ENCODE results near the gene ROPN1B.

Gene ROPN1B

GRCh38 chr3:126024049-126024854 lies 55.3 kb downstream of the ROPN1B start:
- Histone ChIP-seq H3K36me3 (ENCODE audit: control insufficient read depth, insufficient read depth, low read length) (no peaks in the 10 kb centered on the region), H2BK120ac (ENCODE audit: low read depth, low read length) (no peak overlapping the region)

GRCh38 chr3:126025116-126025729 lies 56.2 kb downstream of the ROPN1B start:
- H3K79me2 ChIP-seq (ENCODE audit: control insufficient read depth, insufficient read depth, low read length) = no peaks in the 10 kb centered on the region
- H2AK5ac ChIP-seq (ENCODE audit: low read length) = no peak overlapping the region
- no peak overlapping the region for H3K4ac ChIP-seq (ENCODE audit: low read depth, low read length)
- H3K23ac ChIP-seq (ENCODE audit: low read length) = no peak overlapping the region
- no peak overlapping the region for H3K18ac ChIP-seq (ENCODE audit: low read length)
- H2BK15ac ChIP-seq (replicated peaks; ENCODE audit: low read depth) = no peak overlapping the region
- no peak overlapping the region for H3K27ac ChIP-seq (ENCODE audit: low read depth, low read length)
- H3K56ac ChIP-seq (ENCODE audit: low read length) = no peak overlapping the region
- no peak overlapping the region for H2BK5ac ChIP-seq (ENCODE audit: low read length)
- no peak overlapping the region for H3K4me3 ChIP-seq (ENCODE audit: low read length)
- H3K4me1 ChIP-seq (ENCODE audit: control insufficient read depth, low read depth, low read length) = no peaks in the 10 kb centered on the region
- H3K9ac ChIP-seq (ENCODE audit: low read length) = no peak overlapping the region
- H4K5ac ChIP-seq (ENCODE audit: low read length) = no peak overlapping the region
- H3K79me1 ChIP-seq (ENCODE audit: low read length) = no peaks in the 10 kb centered on the region
- H3K27me3 ChIP-seq (ENCODE audit: insufficient read depth, low read length, poor library complexity) = no peaks in the 10 kb centered on the region
- DNase-seq = no peak
- no CpG with 5 or more reads among the region's 14 CpGs for WGBS (ENCODE audit: extremely low coverage, insufficient coverage, low lambda C conversion rate)
- H3K4me2 ChIP-seq (ENCODE audit: low read length) = no peak overlapping the region
- H2BK120ac ChIP-seq (ENCODE audit: low read depth, low read length) = no peak overlapping the region
- no peaks in the 10 kb centered on the region for H3K36me3 ChIP-seq (ENCODE audit: control insufficient read depth, insufficient read depth, low read length)
- H4K8ac ChIP-seq (ENCODE audit: low read depth, low read length) = no peak overlapping the region

More at GRCh38 chr3:126024049-126024854, 55.3 kb downstream of the ROPN1B start:
- no peaks in the 10 kb centered on the region for H3K79me2 ChIP-seq (ENCODE audit: control insufficient read depth, insufficient read depth, low read length)
- no peak overlapping the region for H3K56ac ChIP-seq (ENCODE audit: low read length)
- no peak overlapping the region for H2AK5ac ChIP-seq (ENCODE audit: low read length)
- WGBS (ENCODE audit: extremely low coverage, insufficient coverage, low lambda C conversion rate) = no CpG with 5 or more reads among the region's 9 CpGs
- H3K18ac ChIP-seq (ENCODE audit: low read length) = no peak overlapping the region
- H3K79me1 ChIP-seq (ENCODE audit: low read length) = no peaks in the 10 kb centered on the region
- H3K4ac ChIP-seq (ENCODE audit: low read depth, low read length) = no peak overlapping the region
- H3K27ac ChIP-seq (ENCODE audit: low read depth, low read length) = no peak overlapping the region
- no peak overlapping the region for H4K5ac ChIP-seq (ENCODE audit: low read length)
- no peak overlapping the region for H3K9ac ChIP-seq (ENCODE audit: low read length)
- H3K23ac ChIP-seq (ENCODE audit: low read length) = no peak overlapping the region
- H3K4me1 ChIP-seq (ENCODE audit: control insufficient read depth, low read depth, low read length) = no peaks in the 10 kb centered on the region
- no peak overlapping the region for H2BK5ac ChIP-seq (ENCODE audit: low read length)
- no peak overlapping the region for H2BK15ac ChIP-seq (replicated peaks; ENCODE audit: low read depth)
- H4K8ac ChIP-seq (ENCODE audit: low read depth, low read length) = no peak overlapping the region
- no peaks in the 10 kb centered on the region for H3K27me3 ChIP-seq (ENCODE audit: insufficient read depth, low read length, poor library complexity)
- H3K4me3 ChIP-seq (ENCODE audit: low read length) = no peak overlapping the region
- no peak overlapping the region for H3K4me2 ChIP-seq (ENCODE audit: low read length)
- no peak for DNase-seq

GRCh38 chr3:126025862-126026261 lies 56.9 kb downstream of the ROPN1B start:
- Histone ChIP-seq H4K8ac (ENCODE audit: low read depth, low read length) (no peak overlapping the region), H3K36me3 (ENCODE audit: control insufficient read depth, insufficient read depth, low read length) (no peaks in the 10 kb centered on the region), H3K9ac (ENCODE audit: low read length) (no peak overlapping the region), H3K56ac (ENCODE audit: low read length) (no peak overlapping the region), H3K4me3 (ENCODE audit: low read length) (no peak overlapping the region), H3K18ac (ENCODE audit: low read length) (no peak overlapping the region), H3K79me1 (ENCODE audit: low read length) (no peaks in the 10 kb centered on the region), H3K4ac (ENCODE audit: low read depth, low read length) (no peak overlapping the region), H3K79me2 (ENCODE audit: control insufficient read depth, insufficient read depth, low read length) (no peaks in the 10 kb centered on the region), H3K4me1 (ENCODE audit: control insufficient read depth, low read depth, low read length) (no peaks in the 10 kb centered on the region), H2BK15ac (replicated peaks; ENCODE audit: low read depth) (no peak overlapping the region), H2BK5ac (ENCODE audit: low read length) (no peak overlapping the region), H4K5ac (ENCODE audit: low read length) (no peak overlapping the region), H2BK120ac (ENCODE audit: low read depth, low read length) (no peak overlapping the region), H3K27ac (ENCODE audit: low read depth, low read length) (no peak overlapping the region), H3K27me3 (ENCODE audit: insufficient read depth, low read length, poor library complexity) (no peaks in the 10 kb centered on the region), H3K4me2 (ENCODE audit: low read length) (no peak overlapping the region), H2AK5ac (ENCODE audit: low read length) (no peak overlapping the region), H3K23ac (ENCODE audit: low read length) (no peak overlapping the region)
- no CpG with 5 or more reads among the region's 4 CpGs for WGBS (ENCODE audit: extremely low coverage, insufficient coverage, low lambda C conversion rate)
- no peak for DNase-seq

GRCh38 chr3:126026277-126026751 lies 57.3 kb downstream of the ROPN1B start:
- Histone ChIP-seq H2AK5ac (ENCODE audit: low read length) (no peak overlapping the region), H3K79me1 (ENCODE audit: low read length) (no peaks in the 10 kb centered on the region), H3K4me3 (ENCODE audit: low read length) (no peak overlapping the region), H3K23ac (ENCODE audit: low read length) (no peak overlapping the region), H3K4me2 (ENCODE audit: low read length) (no peak overlapping the region), H2BK15ac (replicated peaks; ENCODE audit: low read depth) (no peak overlapping the region), H2BK120ac (ENCODE audit: low read depth, low read length) (no peak overlapping the region), H3K9ac (ENCODE audit: low read length) (no peak overlapping the region), H2BK5ac (ENCODE audit: low read length) (no peak overlapping the region), H3K36me3 (ENCODE audit: control insufficient read depth, insufficient read depth, low read length) (no peaks in the 10 kb centered on the region), H3K27ac (ENCODE audit: low read depth, low read length) (no peak overlapping the region), H3K56ac (ENCODE audit: low read length) (no peak overlapping the region), H3K4ac (ENCODE audit: low read depth, low read length) (no peak overlapping the region), H4K8ac (ENCODE audit: low read depth, low read length) (no peak overlapping the region), H3K27me3 (ENCODE audit: insufficient read depth, low read length, poor library complexity) (no peaks in the 10 kb centered on the region), H3K4me1 (ENCODE audit: control insufficient read depth, low read depth, low read length) (no peaks in the 10 kb centered on the region), H4K5ac (ENCODE audit: low read length) (no peak overlapping the region), H3K18ac (ENCODE audit: low read length) (no peak overlapping the region), H3K79me2 (ENCODE audit: control insufficient read depth, insufficient read depth, low read length) (no peaks in the 10 kb centered on the region)
- no peak for DNase-seq
- WGBS (ENCODE audit: extremely low coverage, insufficient coverage, low lambda C conversion rate) = no CpG with 5 or more reads among the region's 11 CpGs

- no CpG with 5 or more reads among the region's 6 CpGs for WGBS (ENCODE audit: extremely low coverage, insufficient coverage, low lambda C conversion rate)
- no peak overlapping the region for H4K5ac ChIP-seq (ENCODE audit: low read length)
- no peak overlapping the region for H3K23ac ChIP-seq (ENCODE audit: low read length)
- no peak overlapping the region for H3K4ac ChIP-seq (ENCODE audit: low read depth, low read length)
- H3K79me2 ChIP-seq (ENCODE audit: control insufficient read depth, insufficient read depth, low read length) = no peaks in the 10 kb centered on the region
- no peak overlapping the region for H2BK5ac ChIP-seq (ENCODE audit: low read length)
- no peak overlapping the region for H3K9ac ChIP-seq (ENCODE audit: low read length)
- no peaks in the 10 kb centered on the region for H3K79me1 ChIP-seq (ENCODE audit: low read length)
- no peaks in the 10 kb centered on the region for H3K36me3 ChIP-seq (ENCODE audit: control insufficient read depth, insufficient read depth, low read length)
- H3K4me1 ChIP-seq (ENCODE audit: control insufficient read depth, low read depth, low read length) = peaks cover 3% of the 10 kb centered on the region
- no peak overlapping the region for H2BK120ac ChIP-seq (ENCODE audit: low read depth, low read length)
- H3K18ac ChIP-seq (ENCODE audit: low read length) = no peak overlapping the region
- H3K27me3 ChIP-seq (ENCODE audit: insufficient read depth, low read length, poor library complexity) = no peaks in the 10 kb centered on the region
- no peak overlapping the region for H3K4me3 ChIP-seq (ENCODE audit: low read length)
- DNase-seq = no peak
- H3K4me2 ChIP-seq (ENCODE audit: low read length) = no peak overlapping the region
- no peak overlapping the region for H3K27ac ChIP-seq (ENCODE audit: low read depth, low read length)
- no peak overlapping the region for H4K8ac ChIP-seq (ENCODE audit: low read depth, low read length)
- no peak overlapping the region for H2AK5ac ChIP-seq (ENCODE audit: low read length)
- no peak overlapping the region for H2BK15ac ChIP-seq (replicated peaks; ENCODE audit: low read depth)
- no peak overlapping the region for H3K56ac ChIP-seq (ENCODE audit: low read length)
Observed at GRCh38 chr3:126026761-126027160, 57.8 kb downstream of the ROPN1B start.

Measured in mesendoderm (in vitro differentiated cells).